Measurements from ENCODE around the gene TBX18.

The TBX18 gene

GRCh38 chr6:84772428-84773132, 8.2 kb upstream of the TBX18 start:
- DNase-seq (ENCODE audit: low read depth in 2 of 2) = no peak

DNA sequence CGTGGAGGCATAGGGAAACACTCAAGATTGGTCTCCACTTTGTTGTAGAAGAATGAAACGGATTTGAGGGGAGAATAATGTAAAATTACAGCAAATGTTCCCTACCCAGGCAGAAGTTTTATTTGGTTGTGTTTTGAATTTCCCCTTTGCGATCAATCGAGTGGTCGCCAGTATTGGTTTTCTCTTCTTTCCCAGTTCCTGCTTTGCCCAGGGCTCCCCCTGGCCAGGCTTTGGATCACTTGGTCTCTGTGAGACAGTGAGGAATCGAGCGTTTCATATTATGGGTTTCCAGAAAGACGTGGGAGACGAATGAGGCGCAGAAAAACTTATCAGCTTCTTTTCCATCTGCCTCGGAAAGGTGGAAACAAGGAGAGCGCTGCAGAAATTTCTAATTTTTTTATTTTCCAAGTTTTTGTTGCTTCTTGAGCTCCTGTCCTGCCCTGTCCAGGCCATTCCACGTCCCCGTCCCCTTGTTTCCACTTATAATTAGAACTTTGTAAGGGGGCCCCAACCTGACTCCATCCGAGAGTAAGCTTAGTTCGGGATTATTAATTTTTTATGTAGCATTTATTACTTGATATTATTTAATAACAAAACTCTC, 7.5 kb upstream of the TBX18 start:
- no peak for DNase-seq (ENCODE audit: low read depth in 2 of 2)

DNA sequence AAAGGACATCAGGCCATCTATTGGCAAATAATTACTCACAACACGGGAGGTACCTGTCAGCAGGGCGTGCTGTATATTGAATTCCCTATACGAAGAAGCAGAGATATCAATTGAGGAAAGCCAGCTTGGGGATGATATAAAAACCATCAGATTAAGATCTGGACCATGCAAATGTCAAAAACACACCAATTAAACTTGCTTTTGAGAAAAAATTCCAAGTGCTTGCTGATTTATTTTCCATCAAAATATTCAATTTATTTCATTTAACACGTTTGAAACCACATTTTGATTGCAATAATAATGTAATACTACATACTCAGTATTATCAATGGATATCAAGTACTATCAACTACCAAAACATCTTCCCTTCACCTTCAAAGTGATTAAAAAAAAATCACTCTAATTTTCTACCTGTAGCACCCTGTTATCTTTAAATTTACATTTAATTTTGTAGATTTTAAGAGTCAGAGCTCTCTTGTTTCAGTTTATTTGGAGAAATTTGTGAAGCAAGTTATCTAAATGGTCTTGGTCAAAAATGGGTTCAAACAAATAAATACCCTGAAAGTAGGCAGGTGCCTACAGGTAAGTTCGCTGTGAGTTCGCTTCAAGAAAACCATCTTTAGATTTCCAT, 6.8 kb upstream of the TBX18 start:
- DNase-seq (ENCODE audit: low read depth in 2 of 2) = no peak

DNA sequence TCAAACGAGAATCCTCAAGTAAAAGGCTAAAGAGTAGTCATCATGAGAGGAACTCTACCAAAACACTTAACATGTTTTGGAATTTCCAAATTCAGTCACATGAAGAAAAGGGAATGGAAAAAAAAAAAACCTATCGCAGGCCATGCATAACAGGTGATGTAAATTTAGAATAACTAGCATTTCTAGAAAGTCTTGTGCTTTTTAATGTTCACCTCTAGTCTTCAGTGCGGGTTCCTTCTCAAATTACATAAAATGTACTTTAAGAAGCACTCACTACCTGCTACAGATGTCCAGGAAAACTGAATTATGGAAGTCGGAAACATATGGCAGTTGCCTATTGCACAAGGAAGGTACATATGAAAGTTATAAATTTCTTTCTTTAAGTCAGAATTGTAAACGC, 6.1 kb upstream of the TBX18 start:
- no peak for DNase-seq (ENCODE audit: low read depth in 2 of 2)

DNA sequence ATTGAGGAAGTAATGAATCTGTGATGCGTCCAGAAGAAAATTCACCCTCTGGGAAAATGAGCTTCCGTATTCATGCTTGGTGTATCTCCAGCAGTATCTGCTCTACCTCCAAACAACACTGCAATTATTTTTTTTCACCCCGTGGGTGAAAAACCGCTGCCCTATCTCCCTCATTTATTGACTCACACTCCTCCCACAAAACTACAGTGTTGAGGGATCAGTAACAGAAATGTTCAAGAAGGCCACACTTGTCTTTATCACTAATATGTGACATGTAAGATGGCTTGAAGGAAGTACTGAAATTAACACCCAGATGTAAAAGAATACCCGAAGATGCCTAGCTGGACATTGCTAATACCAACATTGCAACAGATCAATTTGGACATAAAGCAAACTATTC, 4.9 kb upstream of the TBX18 start:
- DNase-seq (ENCODE audit: low read depth in 2 of 2) = no peak

- no peak for DNase-seq (ENCODE audit: low read depth in 2 of 2)
These were observed 4.2 kb upstream of the TBX18 start for GRCh38 chr6:84768442-84769174.

DNA sequence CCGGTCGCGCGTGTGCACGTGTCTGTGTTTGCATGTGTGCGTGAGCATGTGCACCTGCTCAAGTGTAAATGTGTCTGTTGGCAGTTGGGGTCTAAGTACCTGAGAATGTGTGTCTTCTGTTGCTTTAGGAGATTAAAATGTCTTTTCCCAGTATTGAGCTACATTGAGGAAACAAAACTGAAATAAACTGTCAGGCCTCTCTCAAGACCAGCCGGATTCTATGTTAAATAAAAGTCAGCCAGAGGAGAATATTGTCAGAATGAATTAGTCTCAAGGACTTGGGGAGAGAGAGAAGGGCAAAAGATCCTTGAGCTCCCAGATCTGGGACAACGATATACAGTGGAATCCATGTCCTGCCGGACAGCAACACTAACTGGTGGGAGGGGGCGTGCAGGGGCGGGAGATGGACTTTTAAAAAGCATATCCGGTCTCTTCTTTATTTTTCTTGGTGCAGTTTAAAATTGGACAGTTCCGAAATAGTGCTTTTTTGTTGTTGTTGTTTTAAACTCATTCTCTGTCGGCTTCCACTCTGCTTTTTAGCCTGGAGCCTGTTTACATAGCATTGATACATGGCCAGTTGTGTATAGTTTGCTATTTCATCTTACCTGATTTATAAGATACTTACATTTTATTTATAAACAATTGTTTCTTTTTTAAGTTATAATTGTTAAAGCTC, 3.3 kb upstream of the TBX18 start:
- no peak for DNase-seq (ENCODE audit: low read depth in 2 of 2)

GRCh38 chr6:84766799-84767525, 2.6 kb upstream of the TBX18 start:
- DNase-seq (ENCODE audit: low read depth in 2 of 2) = no peak

- no peak for DNase-seq (ENCODE audit: low read depth in 2 of 2)
These were observed 1.9 kb upstream of the TBX18 start for GRCh38 chr6:84766118-84766798.

GRCh38 chr6:84763886-84764331, 489 bp downstream of the TBX18 start:
- DNase-seq (ENCODE audit: low read depth in 2 of 2) = no peak

DNA sequence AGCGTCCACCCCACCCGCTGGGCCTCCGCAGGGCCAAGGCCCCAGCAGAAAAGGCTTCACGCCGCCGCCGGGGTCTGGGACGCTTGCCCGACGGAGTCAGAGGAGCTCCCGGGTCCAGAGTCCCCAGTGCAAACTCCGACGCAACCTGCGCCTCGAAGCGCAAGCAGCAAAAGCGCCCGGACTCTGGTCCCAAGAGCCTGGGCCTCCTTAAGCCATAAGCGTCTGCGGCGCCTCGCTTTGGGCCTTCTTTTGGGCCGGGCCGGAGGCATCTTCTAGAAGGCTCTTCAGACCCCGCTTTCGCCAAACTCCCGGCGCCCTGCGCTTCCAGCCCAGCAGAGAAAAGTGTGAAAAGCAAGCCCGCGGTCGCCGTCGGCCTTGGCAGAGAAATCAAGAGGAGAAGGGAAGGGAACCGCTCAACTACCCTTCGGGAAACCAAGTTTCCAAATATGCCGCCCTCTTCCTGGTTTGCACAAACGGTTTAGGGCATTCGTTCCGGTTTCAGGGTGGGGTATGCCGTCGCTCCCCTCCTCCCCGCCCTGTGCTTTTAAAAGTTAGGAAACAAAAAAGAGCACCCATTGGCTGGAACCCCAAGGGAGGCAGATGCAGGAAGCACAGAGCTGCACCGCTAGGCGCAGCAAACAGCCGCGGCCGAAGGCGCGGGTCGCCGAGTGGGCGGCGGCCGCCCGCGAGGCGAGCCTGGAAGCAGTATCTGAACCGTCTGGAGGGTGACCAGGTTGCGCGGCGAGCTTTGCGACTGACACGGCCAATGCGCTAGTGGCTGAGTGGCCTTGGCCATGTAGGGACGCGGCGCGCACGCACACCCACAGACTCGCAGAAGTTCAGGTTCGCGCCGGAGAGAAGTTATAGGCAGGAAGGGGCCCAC, 1.2 kb downstream of the TBX18 start:
- DNase-seq (ENCODE audit: low read depth in 2 of 2) = no peak

DNA sequence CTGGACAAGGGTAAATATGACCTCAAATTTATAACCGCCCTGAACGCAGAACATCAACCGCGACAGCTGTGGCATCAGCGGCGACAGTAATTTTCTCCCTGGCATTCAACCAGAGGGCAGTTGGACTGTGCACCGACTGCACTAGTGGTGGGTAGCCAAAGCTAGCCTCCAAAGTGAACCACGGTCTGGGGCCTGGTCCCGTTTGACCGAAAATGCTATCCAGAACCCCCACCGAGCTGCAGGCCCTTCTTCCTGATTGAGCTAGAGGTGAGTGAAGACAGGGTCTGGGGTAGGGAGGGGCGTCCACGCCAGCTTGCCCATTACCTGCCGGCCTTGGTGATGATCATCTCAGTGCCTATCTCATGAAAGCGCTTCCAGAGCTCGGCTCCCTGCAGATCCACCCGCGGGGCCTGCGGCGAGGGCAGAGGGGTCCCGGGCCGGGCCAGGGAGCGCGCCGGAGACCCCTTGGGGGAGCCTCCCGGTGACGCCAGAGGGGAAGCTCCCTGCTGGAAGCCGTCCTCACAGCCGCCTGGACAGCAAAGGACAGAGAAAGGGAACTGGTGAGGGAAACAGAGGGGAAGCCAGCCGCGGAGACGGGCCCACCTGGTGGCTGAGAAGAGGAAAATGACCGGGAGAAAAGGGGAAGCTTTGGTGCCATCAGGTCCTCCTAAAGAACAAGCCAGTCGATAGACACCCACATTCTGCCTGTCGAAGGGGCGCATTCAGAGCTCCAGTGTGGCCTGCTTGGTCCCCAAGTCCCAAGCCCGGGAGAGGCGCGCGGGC, 2.0 kb downstream of the TBX18 start:
- DNase-seq (ENCODE audit: low read depth in 2 of 2) = no peak

DNA sequence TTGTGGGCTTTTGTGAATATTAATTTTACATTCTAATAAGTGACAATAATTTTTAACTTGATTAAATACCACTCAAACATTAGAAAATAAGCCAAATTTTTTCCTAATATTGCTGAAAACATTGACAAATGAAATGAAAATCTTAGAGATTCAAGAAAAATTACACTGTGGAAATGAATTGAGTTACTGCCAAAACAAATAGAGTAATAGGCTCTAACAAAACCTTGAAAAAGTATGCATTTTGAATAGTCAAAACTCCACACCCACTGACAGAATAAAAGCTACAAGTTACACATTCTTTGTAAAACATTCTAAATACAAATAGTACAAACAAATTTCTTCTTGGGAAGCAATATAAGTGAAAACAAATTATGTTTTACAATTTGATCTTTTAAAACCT, 5.9 kb downstream of the TBX18 start:
- DNase-seq (ENCODE audit: low read depth in 2 of 2) = no peak

DNA sequence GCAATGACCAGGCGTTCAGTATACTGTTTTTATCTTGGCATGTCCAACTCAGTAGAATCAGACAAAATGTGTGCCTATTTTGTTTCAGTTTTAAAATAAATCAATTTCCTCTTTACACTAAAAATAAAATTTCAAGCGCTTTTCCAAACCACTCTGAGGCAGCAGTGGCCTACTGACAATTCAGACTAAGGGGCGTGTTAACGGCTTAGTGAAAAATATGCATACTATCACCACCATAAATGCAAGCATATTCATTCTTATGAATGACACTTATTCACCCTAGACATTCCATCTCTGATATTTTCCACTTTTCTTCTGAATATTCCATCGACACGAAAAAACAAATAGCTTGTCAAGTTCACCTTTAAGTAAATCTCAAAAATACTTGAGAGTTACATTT, 7.5 kb downstream of the TBX18 start:
- no peak for DNase-seq (ENCODE audit: low read depth in 2 of 2)

GRCh38 chr6:84756466-84756865, 7.9 kb downstream of the TBX18 start:
- no peak for DNase-seq (ENCODE audit: low read depth in 2 of 2)

GRCh38 chr6:84753173-84753572, 11.2 kb downstream of the TBX18 start:
- no peak for DNase-seq (ENCODE audit: low read depth in 2 of 2)

DNA sequence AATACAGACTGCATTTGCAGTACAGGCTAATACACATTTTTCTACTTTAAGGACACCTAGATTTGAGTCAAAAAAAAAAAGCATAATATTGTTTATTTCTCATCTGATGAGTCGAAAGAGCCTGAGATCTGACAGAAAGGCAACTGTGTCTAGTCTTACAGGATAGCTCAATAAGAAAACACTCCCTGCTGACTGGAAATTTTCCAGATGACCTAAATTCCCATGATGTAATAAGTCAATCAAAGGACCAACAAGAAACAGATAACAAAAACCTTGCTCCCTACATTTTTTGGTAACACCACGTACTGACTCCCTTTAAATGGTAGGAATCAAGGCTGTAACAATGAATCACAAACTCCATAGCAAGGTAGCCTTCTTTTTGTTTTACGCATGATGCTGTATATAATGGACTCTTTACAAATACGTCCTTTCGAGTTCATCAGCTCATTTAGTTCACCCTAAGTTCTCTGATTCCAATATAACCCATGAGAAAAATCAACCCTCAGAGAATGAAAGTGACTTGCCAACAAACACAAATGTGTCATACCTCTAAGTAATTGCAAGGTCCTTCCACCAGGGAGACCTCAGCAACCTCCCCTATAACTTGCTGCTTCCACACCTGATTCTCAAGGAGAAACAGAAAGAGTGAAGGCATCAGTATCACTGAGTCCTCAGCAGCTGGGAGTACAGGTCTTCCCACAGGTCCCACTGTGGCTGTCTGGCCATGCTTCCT, 12.1 kb downstream of the TBX18 start:
- DNase-seq (ENCODE audit: low read depth in 2 of 2) = no peak

GRCh38 chr6:84749181-84749580, 15.2 kb downstream of the TBX18 start:
- DNase-seq (ENCODE audit: low read depth in 2 of 2) = no peak

Data from stimulated activated CD4-positive, alpha-beta T cell treated with anti-CD3 and anti-CD28 coated beads, Interleukin-12 subunit alpha, Interleukin-12 subunit beta, amount 100 ng/mL, for 24 hours (primary cell).